ENCODE data around the gene CBR1.

The CBR1 gene

GRCh38 chr21:36041910-36042309, 27.9 kb upstream of the CBR1 start:
- Histone ChIP-seq H3K4me3 (no peak overlapping the region), H3K36me3 (ENCODE audit: insufficient read depth, low read length) (peaks cover 75% of the 10 kb centered on the region), H3K9me3 (ENCODE audit: low read depth, low read length) (no peaks in the 10 kb centered on the region), H3K9ac (ENCODE audit: insufficient read length) (no peak overlapping the region), H3K27ac (no peak overlapping the region)
- DNase-seq (ENCODE audit: low read depth, low spot score): no peak
- no peak for TF ChIP-seq POLR2AphosphoS5 (IDR thresholded peaks at IDR 0.05; ENCODE audit: borderline replicate concordance, low read depth, low read length)
- TF ChIP-seq FOXP2 (optimal IDR thresholded peaks at IDR 0.05; ENCODE audit: control extremely low read depth, extremely low read length, insufficient read depth): no peak
- TF ChIP-seq EZH2 (IDR thresholded peaks at IDR 0.05): no peak

- Histone ChIP-seq H3K9ac (ENCODE audit: insufficient read length) (no peak overlapping the region), H3K9me3 (ENCODE audit: low read depth, low read length) (no peaks in the 10 kb centered on the region), H3K4me3 (no peak overlapping the region), H3K36me3 (ENCODE audit: insufficient read depth, low read length) (peaks cover 71% of the 10 kb centered on the region), H3K27ac (no peak overlapping the region)
- TF ChIP-seq EZH2 (IDR thresholded peaks at IDR 0.05) (no peak), POLR2AphosphoS5 (IDR thresholded peaks at IDR 0.05; ENCODE audit: borderline replicate concordance, low read depth, low read length) (no peak), FOXP2 (optimal IDR thresholded peaks at IDR 0.05; ENCODE audit: control extremely low read depth, extremely low read length, insufficient read depth) (no peak)
- DNase-seq (ENCODE audit: low read depth, low spot score): no peak
Measured at GRCh38 chr21:36044056-36044455, 25.8 kb upstream of the CBR1 start.

- DNase-seq (ENCODE audit: low read depth, low spot score): no peak
- TF ChIP-seq POLR2AphosphoS5 (IDR thresholded peaks at IDR 0.05; ENCODE audit: borderline replicate concordance, low read depth, low read length) (no peak), EZH2 (IDR thresholded peaks at IDR 0.05) (no peak), FOXP2 (optimal IDR thresholded peaks at IDR 0.05; ENCODE audit: control extremely low read depth, extremely low read length, insufficient read depth) (no peak)
Measured at GRCh38 chr21:36045993-36046392, 23.8 kb upstream of the CBR1 start.

GRCh38 chr21:36047139-36047538, 22.7 kb upstream of the CBR1 start:
- DNase-seq (ENCODE audit: low read depth, low spot score): no peak
- TF ChIP-seq POLR2AphosphoS5 (IDR thresholded peaks at IDR 0.05; ENCODE audit: borderline replicate concordance, low read depth, low read length): no peak
- TF ChIP-seq EZH2 (IDR thresholded peaks at IDR 0.05): no peak
- no peak for TF ChIP-seq FOXP2 (optimal IDR thresholded peaks at IDR 0.05; ENCODE audit: control extremely low read depth, extremely low read length, insufficient read depth)
- Histone ChIP-seq H3K36me3 (ENCODE audit: insufficient read depth, low read length) (peaks cover 60% of the 10 kb centered on the region; the same call in 1 of the 2 replicates), H3K9ac (ENCODE audit: insufficient read length) (no peak overlapping the region), H3K27ac (no peak overlapping the region), H3K4me3 (no peak overlapping the region), H3K9me3 (ENCODE audit: low read depth, low read length) (no peaks in the 10 kb centered on the region)

More at GRCh38 chr21:36045993-36046392, 23.8 kb upstream of the CBR1 start:
- Histone ChIP-seq H3K9me3 (ENCODE audit: low read depth, low read length) (no peaks in the 10 kb centered on the region), H3K36me3 (ENCODE audit: insufficient read depth, low read length) (peaks cover 64% of the 10 kb centered on the region), H3K27ac (no peak overlapping the region), H3K4me3 (no peak overlapping the region), H3K9ac (ENCODE audit: insufficient read length) (no peak overlapping the region)

- H3K36me3 ChIP-seq (ENCODE audit: insufficient read depth, low read length): peaks cover 62% of the 10 kb centered on the region; the same call in 1 of the 2 replicates
- no peaks in the 10 kb centered on the region for H3K9me3 ChIP-seq (ENCODE audit: low read depth, low read length)
- DNase-seq (ENCODE audit: low read depth, low spot score): no peak
Measured at GRCh38 chr21:36048357-36048756, 21.5 kb upstream of the CBR1 start.

GRCh38 chr21:36052860-36053714, 16.7 kb upstream of the CBR1 start:
- no peak overlapping the region for H3K4me3 ChIP-seq
- peaks cover 69% of the 10 kb centered on the region for H3K36me3 ChIP-seq (ENCODE audit: insufficient read depth, low read length)
- no peak for DNase-seq (ENCODE audit: low read depth, low spot score)
- H3K9ac ChIP-seq (ENCODE audit: insufficient read length): no peak overlapping the region
- no peak overlapping the region for H3K27ac ChIP-seq
- no peak for TF ChIP-seq EZH2 (IDR thresholded peaks at IDR 0.05)
- no peak for TF ChIP-seq POLR2AphosphoS5 (IDR thresholded peaks at IDR 0.05; ENCODE audit: borderline replicate concordance, low read depth, low read length)
- no peak for TF ChIP-seq FOXP2 (optimal IDR thresholded peaks at IDR 0.05; ENCODE audit: control extremely low read depth, extremely low read length, insufficient read depth)
- H3K9me3 ChIP-seq (ENCODE audit: low read depth, low read length): no peaks in the 10 kb centered on the region

More at GRCh38 chr21:36048357-36048756, 21.5 kb upstream of the CBR1 start:
- TF ChIP-seq EZH2 (IDR thresholded peaks at IDR 0.05): no peak
- TF ChIP-seq POLR2AphosphoS5 (IDR thresholded peaks at IDR 0.05; ENCODE audit: borderline replicate concordance, low read depth, low read length): no peak
- no peak for TF ChIP-seq FOXP2 (optimal IDR thresholded peaks at IDR 0.05; ENCODE audit: control extremely low read depth, extremely low read length, insufficient read depth)
- Histone ChIP-seq H3K9ac (ENCODE audit: insufficient read length) (no peak overlapping the region), H3K4me3 (no peak overlapping the region), H3K27ac (no peak overlapping the region)

GRCh38 chr21:36053715-36054062, 16.1 kb upstream of the CBR1 start:
- DNase-seq (ENCODE audit: low read depth, low spot score): no peak
- Histone ChIP-seq H3K4me3 (no peak overlapping the region), H3K36me3 (ENCODE audit: insufficient read depth, low read length) (peaks cover 69% of the 10 kb centered on the region), H3K9me3 (ENCODE audit: low read depth, low read length) (no peaks in the 10 kb centered on the region), H3K27ac (no peak overlapping the region), H3K9ac (ENCODE audit: insufficient read length) (no peak overlapping the region)
- TF ChIP-seq FOXP2 (optimal IDR thresholded peaks at IDR 0.05; ENCODE audit: control extremely low read depth, extremely low read length, insufficient read depth) (no peak), POLR2AphosphoS5 (IDR thresholded peaks at IDR 0.05; ENCODE audit: borderline replicate concordance, low read depth, low read length) (no peak), EZH2 (IDR thresholded peaks at IDR 0.05) (no peak)

- Histone ChIP-seq H3K9me3 (ENCODE audit: low read depth, low read length) (no peaks in the 10 kb centered on the region), H3K36me3 (ENCODE audit: insufficient read depth, low read length) (peaks cover 67% of the 10 kb centered on the region), H3K9ac (ENCODE audit: insufficient read length) (no peak overlapping the region), H3K4me3 (no peak overlapping the region), H3K27ac (no peak overlapping the region)
- TF ChIP-seq EZH2 (IDR thresholded peaks at IDR 0.05): no peak
- no peak for TF ChIP-seq FOXP2 (optimal IDR thresholded peaks at IDR 0.05; ENCODE audit: control extremely low read depth, extremely low read length, insufficient read depth)
- no peak for TF ChIP-seq POLR2AphosphoS5 (IDR thresholded peaks at IDR 0.05; ENCODE audit: borderline replicate concordance, low read depth, low read length)
- no peak for DNase-seq (ENCODE audit: low read depth, low spot score)
Measured at GRCh38 chr21:36055551-36055950, 14.3 kb upstream of the CBR1 start.
